Heart left ventricle (tissue), 16 donors: Measurements from ENCODE around the gene GTF3C1. TPM values are rescaled to one million over a fixed set of nuclear protein-coding genes. Genes with fewer than 3 reads are reported as not detected.

Source experiments
- ATAC-seq, 4 donors: fragments of 200-7000 bp; cut with Tn5 transposase; one replicate each; pipeline ENCODE4 v1.9.1; 2020 to 2022; ENCODE audit warnings: moderate library complexity in 4 of 4, mild to moderate bottlenecking in 3 of 4, moderate number of reproducible peaks in 1 of 4
- DNase-seq, 5 donors: peaks; one replicate each; pipeline ENCODE4 v3.0.0-alpha.2; 2020
- H3K27ac ChIP-seq, 12 donors: fragments of 200-600 bp; sonication (generic) in 4 of 12; one replicate each; pipeline versions ENCODE4 v1.5.0 to v1.8.0; 2016 to 2022; ENCODE audit warnings: mild to moderate bottlenecking in 2 of 12
- H3K27me3 ChIP-seq, 9 donors: fragments of 200-600 bp; sonication (generic) in 2 of 9; one replicate each; pipeline versions ENCODE4 v1.5.1 to v1.8.0; 2016 to 2022; ENCODE audit warnings: mild to moderate bottlenecking in 3 of 9
- H3K36me3 ChIP-seq, 9 donors: fragments of 200-600 bp; sonication (generic) in 2 of 9; one replicate each; pipeline versions ENCODE4 v1.5.0 to v1.8.0; 2018 to 2022; ENCODE audit warnings: mild to moderate bottlenecking in 2 of 9
- H3K4me1 ChIP-seq, 12 donors: fragments of 200-600 bp; sonication (generic) in 4 of 12; one replicate each; pipeline versions ENCODE4 v1.5.0 to v1.8.0; 2016 to 2022; ENCODE audit warnings: mild to moderate bottlenecking in 3 of 12
- H3K4me3 ChIP-seq, 12 donors: fragments of 200-600 bp; sonication (generic) in 4 of 12; one replicate each; pipeline versions ENCODE4 v1.5.0 to v1.8.0; 2017 to 2022; ENCODE audit warnings: mild to moderate bottlenecking in 9 of 12, moderate library complexity in 4 of 12
- H3K9me3 ChIP-seq, 12 donors: fragments of 200-600 bp; sonication (generic) in 4 of 12; one replicate each; pipeline versions ENCODE4 v1.5.0 to v1.8.0; 2016 to 2022; ENCODE audit warnings: mild to moderate bottlenecking in 1 of 12
- POLR2A ChIP-seq, 2 donors: fragments of 450-650 bp; IDR thresholded peaks; one replicate each; pipeline ENCODE4 v1.6.1; 2017; ENCODE audit warnings: antibody characterized with exemption in 2 of 2, mild to moderate bottlenecking in 2 of 2, moderate library complexity in 2 of 2
- WGBS, 4 donors: extraction: QIAGEN DNeasy Blood & Tissue Kit in 2 of 4; methylation state at CpG; one replicate each; pipeline versions ENCODE4 v1.1.5 to v1.1.7; 2013 to 2018; 5-methylcytosine and 5-hydroxymethylcytosine counted together
- intact Hi-C, 10 donors: fragments of 100-400 bp; cut with DNase I; formaldehyde crosslinking; loops; one replicate each; pipeline versions ENCODE4 v1.11.1 to v1.14.2; 2022
- polyA plus RNA-seq, 2 donors: library from polyadenylated mRNA; stranded (reverse); fragments of 200-250 nt; gene quantifications; one replicate each; pipeline ENCODE4 v1.2.3, GENCODE V29; 2013
- total RNA-seq, 9 donors: library from RNA; depleted of rRNA in 2 of 9; stranded (reverse); fragments of >200 nt in 2 of 9; fragmentation: NEBNext Ultra II Directional in 3 of 9; extraction: Animal tissue kit (Norgen Biotek cat#: 25700) in 3 of 9; gene quantifications; one replicate each; pipeline versions ENCODE4 v1.1.0 to v1.2.4, GENCODE V29; 2016 to 2023
- TF ChIP-seq, protein P1 (sequence below), 12 donors: fragments of 200-600 bp; sonication (generic) in 4 of 12; IDR thresholded peaks; one replicate each; pipeline versions ENCODE4 v1.5.0 to v1.8.0; 2018 to 2022; ENCODE audit warnings: antibody characterized with exemption in 12 of 12, mild to moderate bottlenecking in 5 of 12
- donor health status: ischemic (EF 13 %, LVEDD 7.1; RV severe dilation, severe dysfunction).
- donor health status: healthy with polysubstance abuse.
- donor health status: DM: no; HTN: yes; CAD: no.
- donor health status: DM: no; HTN: no; CAD: no.
- donor health status: ischemic (EF 25% LVEDD 6.9; RV normal size, moderate dysfunction).
- donor health status: ischemic (EF 25% LVEDD 5.7; RV mildly dilated, moderate dysfunction).
- donor health status: healthy.
- donor health status: DM: yes; HTN: yes; CAD: no.
- donor health status: ischemic (EF 35%, LVEDD 5.7; RV mildly dilated, moderate dysfunction).
- donor health status: nonischemic (EF 11% LVEDD 7.7; RV severe dilation, severe dysfunction).
- donor health status: DM: yes; HTN: yes; CAD: no.
- donor health status: PGD.
- donor health status: ischemic (EF 29% LVEDD 5.4; RV normal size, mild dysfunction).
- donor health status: nonischemic (EF 23%, LVEDD 6.1; RV moderate dilation, normal function).

GTF3C1 gene
- total and polyA plus RNA-seq, 11 donors: 48.1 to 80.3 (median 69.5) TPM

DNA sequence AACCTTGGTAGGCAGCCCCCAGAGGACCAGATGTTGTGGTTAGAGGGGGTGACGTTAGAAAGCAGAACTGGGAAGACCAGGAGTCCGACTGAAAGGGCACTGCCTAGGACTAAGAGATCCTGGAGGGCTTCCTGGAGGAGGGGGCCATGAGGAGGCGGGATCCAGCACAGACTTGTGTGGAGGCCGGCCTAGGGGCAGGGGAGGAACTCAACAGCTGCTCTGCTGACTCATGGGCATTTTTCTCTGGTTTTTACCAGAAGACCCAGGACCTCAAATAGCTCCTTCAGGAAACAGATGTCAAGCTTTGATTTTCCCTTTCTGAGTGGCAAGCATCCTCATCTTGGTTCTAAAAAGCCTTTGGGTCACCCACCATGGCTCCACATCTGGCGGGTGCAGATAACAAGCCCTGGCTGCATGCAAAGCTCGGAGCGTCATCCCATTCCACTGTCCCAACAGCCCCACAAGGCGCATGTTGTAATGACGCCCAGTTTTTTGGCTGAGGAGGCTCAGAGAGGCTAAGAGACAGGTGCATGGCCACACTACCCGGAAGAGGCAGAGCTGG lies 118.7 kb downstream of the GTF3C1 start:
- intact Hi-C loops: no loop called here
- ATAC-seq (no peak), DNase-seq (peak in 2 of 5 donors; percentile 8 to 15)
- TF ChIP-seq POLR2A (IDR thresholded peaks at IDR 0.05): no peak
- TF ChIP-seq, protein P1, sequence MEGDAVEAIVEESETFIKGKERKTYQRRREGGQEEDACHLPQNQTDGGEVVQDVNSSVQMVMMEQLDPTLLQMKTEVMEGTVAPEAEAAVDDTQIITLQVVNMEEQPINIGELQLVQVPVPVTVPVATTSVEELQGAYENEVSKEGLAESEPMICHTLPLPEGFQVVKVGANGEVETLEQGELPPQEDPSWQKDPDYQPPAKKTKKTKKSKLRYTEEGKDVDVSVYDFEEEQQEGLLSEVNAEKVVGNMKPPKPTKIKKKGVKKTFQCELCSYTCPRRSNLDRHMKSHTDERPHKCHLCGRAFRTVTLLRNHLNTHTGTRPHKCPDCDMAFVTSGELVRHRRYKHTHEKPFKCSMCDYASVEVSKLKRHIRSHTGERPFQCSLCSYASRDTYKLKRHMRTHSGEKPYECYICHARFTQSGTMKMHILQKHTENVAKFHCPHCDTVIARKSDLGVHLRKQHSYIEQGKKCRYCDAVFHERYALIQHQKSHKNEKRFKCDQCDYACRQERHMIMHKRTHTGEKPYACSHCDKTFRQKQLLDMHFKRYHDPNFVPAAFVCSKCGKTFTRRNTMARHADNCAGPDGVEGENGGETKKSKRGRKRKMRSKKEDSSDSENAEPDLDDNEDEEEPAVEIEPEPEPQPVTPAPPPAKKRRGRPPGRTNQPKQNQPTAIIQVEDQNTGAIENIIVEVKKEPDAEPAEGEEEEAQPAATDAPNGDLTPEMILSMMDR (IDR thresholded peaks at IDR 0.05): no peak
- H3K27ac ChIP-seq: no peak overlapping the region
- peaks cover 0 to 35% (median 0%) of the 10 kb centered on the region in 9 donors for H3K27me3 ChIP-seq
- no peak overlapping the region for H3K4me3 ChIP-seq
- peaks cover 0 to 39% (median 0%) of the 10 kb centered on the region in 12 donors for H3K4me1 ChIP-seq
- H3K9me3 ChIP-seq: no peaks in the 10 kb centered on the region
- H3K36me3 ChIP-seq: no peaks in the 10 kb centered on the region
- 63 to 72% (median 70%) methylated on average over 6 to 10 of the region's 10 CpGs for WGBS, 4 donors

DNA sequence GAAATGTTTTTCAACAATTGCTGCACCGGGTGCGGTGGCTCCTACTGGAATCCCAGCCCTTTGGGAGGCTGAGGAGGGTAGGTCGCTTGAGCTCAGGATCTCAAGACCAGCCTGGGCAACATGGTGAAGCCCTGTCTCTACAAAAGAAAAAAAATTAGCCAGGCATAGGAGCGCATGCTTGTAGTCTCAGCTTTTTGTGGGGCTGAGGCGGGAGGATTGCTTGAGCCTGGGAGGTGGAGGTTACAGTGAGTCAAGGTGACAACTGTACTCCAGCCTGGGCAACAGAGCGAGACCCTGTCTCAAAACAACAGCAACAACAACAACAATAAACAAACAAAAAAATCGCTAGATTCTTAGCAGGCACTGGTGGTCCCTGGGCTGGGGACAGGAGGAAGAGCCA lies 119.2 kb downstream of the GTF3C1 start:
- H3K4me3 ChIP-seq: no peak overlapping the region
- H3K27me3 ChIP-seq: peaks cover 0 to 35% (median 0%) of the 10 kb centered on the region in 9 donors
- 84 to 87% (median 85%) methylated on average over 5 to 7 of the region's 7 CpGs for WGBS, 4 donors
- ATAC-seq: no peak
- H3K27ac ChIP-seq: no peak overlapping the region
- peak in 2 of 5 donors; percentile 1 to 2 for DNase-seq
- H3K36me3 ChIP-seq: no peaks in the 10 kb centered on the region
- H3K9me3 ChIP-seq: no peaks in the 10 kb centered on the region
- TF ChIP-seq, protein P1 (IDR thresholded peaks at IDR 0.05): no peak
- TF ChIP-seq POLR2A (IDR thresholded peaks at IDR 0.05): no peak
- intact Hi-C loops: no loop called here
- H3K4me1 ChIP-seq: peaks cover 0 to 41% (median 0%) of the 10 kb centered on the region in 12 donors

DNA sequence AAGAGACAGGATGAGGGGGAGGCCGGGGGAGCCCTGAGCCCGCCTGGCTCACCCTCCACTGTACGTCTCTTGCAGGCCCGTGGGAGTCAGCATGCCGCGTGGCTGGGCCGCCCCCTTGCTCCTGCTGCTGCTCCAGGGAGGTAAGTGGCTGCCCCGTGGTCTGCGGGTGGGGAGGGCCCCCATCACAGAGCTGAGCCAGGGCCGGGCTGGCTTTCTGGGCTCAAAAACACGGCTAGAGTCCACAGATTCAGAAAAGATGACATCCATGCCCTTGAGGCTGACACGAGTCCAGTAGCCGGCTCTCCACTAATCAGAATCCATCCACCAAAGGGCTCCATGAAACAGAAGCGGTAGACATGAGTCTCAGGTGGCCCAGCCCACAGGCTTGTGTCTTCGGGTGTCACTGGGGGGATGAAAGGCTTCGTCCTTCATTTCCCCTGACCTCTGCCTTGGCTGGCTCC lies 119.7 kb downstream of the GTF3C1 start:
- Histone ChIP-seq H3K4me1 (peaks cover 0 to 41% (median 0%) of the 10 kb centered on the region in 12 donors), H3K36me3 (no peaks in the 10 kb centered on the region), H3K4me3 (no peak overlapping the region), H3K9me3 (no peaks in the 10 kb centered on the region), H3K27ac (no peak overlapping the region), H3K27me3 (peaks cover 0 to 35% (median 0%) of the 10 kb centered on the region in 9 donors)
- 44 to 70% (median 57%) methylated on average over 4 to 16 of the region's 16 CpGs for WGBS, 4 donors
- ATAC-seq (no peak), DNase-seq (peak in 2 of 5 donors; percentile 1 to 13)
- no peak for TF ChIP-seq POLR2A (IDR thresholded peaks at IDR 0.05)
- TF ChIP-seq, protein P1 (IDR thresholded peaks at IDR 0.05): no peak
- intact Hi-C loops: no loop called here

GRCh38 chr16:27429330-27429871 lies 120.3 kb downstream of the GTF3C1 start:
- intact Hi-C loops: no loop called here
- peaks cover 0 to 35% (median 0%) of the 10 kb centered on the region in 9 donors for H3K27me3 ChIP-seq
- ATAC-seq (no peak), DNase-seq (peak in 1 of 5 donors; percentile 2)
- H3K4me3 ChIP-seq: no peak overlapping the region
- H3K4me1 ChIP-seq: peaks cover 0 to 41% (median 0%) of the 10 kb centered on the region in 12 donors
- 84 to 90% (median 87%) methylated on average over 11 of the region's 11 CpGs for WGBS, 4 donors
- no peaks in the 10 kb centered on the region for H3K9me3 ChIP-seq
- no peak for TF ChIP-seq POLR2A (IDR thresholded peaks at IDR 0.05)
- TF ChIP-seq, protein P1 (IDR thresholded peaks at IDR 0.05): no peak
- no peaks in the 10 kb centered on the region for H3K36me3 ChIP-seq
- no peak overlapping the region for H3K27ac ChIP-seq
